ENCODE results near the gene LBHD2.

LBHD2 gene

DNA sequence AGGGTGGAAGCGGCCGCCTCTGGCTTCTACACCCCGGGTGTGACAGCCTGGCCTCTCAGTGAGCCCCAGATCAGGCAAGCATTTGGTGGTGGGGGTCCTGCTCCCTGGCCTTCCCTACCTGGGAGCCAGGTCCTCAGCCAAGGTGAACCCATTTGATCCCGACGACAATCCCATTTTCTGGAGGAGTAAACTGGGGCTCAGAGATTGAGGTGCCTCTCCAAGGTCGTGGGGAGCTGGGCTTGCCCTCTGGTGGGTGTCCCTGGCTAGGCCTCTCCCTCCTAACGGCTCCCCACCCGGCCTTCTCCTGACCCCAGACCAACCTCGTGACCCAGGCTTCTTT, 7.8 kb downstream of the LBHD2 start:
- no peak for DNase-seq

GRCh38 chr14:103093856-103094405, 9.9 kb downstream of the LBHD2 start:
- DNase-seq: no peak

DNA sequence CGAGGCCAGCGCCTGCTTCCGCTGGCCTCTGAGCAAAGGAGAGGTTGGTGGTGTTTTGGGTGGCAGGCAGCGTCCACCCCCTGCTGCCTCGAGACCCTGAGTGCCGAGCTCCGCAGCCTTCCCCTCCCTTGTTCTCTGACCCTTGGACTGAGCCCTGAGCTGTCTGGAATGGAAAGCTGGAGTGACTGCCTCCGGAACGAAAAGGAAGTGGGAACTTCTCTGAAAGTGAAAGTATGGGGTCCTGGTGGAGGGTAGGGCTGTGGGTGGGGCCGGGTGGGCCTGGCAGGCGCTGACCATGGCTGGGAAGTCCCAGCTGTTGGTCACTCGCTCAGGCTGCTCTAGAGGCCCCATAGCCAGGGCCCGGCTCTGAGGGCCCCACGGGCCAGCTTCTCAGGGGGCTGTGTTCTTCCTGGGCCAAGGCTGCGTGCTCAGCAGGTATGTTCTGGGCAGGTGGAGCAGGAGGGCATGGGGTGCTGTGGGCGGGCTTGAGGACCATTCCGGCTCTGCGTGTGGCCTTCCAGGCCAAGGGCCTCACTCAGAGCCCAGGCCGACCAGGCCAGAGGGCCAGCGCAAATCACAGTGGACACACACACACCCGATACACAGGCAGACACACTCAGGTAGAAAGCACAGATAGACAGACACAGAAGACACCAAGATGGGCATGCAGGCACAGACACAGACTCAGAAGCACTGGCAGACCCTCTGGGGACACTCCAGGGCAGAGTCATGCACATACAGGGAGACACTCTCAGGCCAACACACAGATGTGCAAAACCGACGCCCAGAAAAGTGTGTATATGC, 10.6 kb downstream of the LBHD2 start, which contains the start of gene EXOC3L4:
Gene EXOC3L4 (plus strand): TSS at position 320 of the 804 bp plus-strand sequence. CDS start 5,495 bp downstream, outside the sequence.
- DNase-seq: no peak

GRCh38 chr14:103095210-103095778, 11.3 kb downstream of the LBHD2 start:
- DNase-seq: no peak

- no peak for DNase-seq
Observed at GRCh38 chr14:103096387-103096786, 12.4 kb downstream of the LBHD2 start.

GRCh38 chr14:103097244-103097993, 13.4 kb downstream of the LBHD2 start:
- DNase-seq: no peak

- no peak for DNase-seq
Observed at GRCh38 chr14:103097994-103098957, 14.3 kb downstream of the LBHD2 start.

- no peak for DNase-seq
Observed at GRCh38 chr14:103099081-103099732, 15.2 kb downstream of the LBHD2 start.

GRCh38 chr14:103099733-103100280, 15.8 kb downstream of the LBHD2 start:
- DNase-seq: no peak

- no peak for DNase-seq
Observed at GRCh38 chr14:103100281-103101121, 16.5 kb downstream of the LBHD2 start.

DNA sequence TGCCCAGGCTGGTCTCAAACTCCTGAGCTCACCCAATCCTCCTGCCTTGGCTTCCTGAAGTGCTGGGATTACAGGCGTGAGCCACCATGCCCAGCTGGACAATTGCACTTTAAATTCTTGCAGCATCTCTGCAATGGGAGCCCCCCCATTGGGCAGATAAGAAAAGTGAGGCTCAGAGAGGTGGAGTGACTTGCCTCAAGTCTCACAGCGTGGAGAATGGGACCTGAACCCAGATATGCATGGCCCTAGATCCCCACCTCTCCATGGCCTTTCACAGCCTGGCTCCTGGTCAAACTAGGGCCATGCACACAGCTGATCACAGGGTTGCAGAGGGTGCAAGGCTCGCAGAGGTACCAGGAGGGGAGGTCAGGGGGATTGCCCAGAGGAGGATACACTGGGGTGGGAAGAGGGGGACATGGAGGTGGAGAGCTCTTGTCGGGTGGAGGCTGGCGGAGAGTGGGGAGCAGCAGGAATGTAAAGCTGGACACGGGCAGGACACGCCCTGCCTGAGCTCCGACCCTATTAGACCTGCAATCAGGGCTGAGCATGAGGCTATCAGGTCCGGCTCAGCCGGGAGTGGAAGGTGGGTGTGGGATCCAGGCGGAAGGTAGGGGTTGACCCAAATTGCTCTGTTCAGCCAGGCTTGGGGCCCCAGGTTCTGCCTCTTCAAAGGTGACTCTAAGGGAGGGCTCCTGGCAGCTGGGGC, 17.4 kb downstream of the LBHD2 start:
- DNase-seq: no peak

GRCh38 chr14:103101963-103102688, 18.1 kb downstream of the LBHD2 start:
- DNase-seq: no peak

DNA sequence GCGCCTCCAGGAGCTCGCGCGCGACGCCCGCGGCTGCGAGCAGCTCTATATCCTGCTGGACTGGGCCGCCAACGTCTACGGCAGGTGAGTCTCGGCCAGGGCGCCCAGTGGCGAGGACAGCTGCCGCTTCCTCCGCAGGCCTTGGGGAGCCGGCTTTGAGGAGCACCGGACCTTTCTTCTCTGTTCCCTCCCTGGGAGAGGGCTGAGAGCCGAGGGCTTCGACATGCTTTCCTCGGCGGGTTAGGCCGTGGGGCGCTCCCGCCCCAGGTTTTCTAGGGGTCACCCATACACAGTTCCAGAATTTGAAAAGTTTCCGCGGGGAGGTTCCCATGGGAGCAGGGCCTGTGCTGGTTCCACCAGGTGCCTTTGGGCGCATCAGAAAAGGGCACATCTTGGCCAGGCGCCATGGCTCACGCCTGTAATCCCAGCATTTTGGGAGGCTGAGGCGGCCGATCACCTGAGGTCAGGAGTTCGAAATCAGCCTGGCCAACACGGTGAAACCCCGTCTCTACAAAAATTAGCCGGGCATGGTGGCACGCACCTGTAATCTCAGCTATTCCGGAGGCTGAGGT, 18.8 kb downstream of the LBHD2 start:
- DNase-seq: no peak

- no peak for DNase-seq
Observed at GRCh38 chr14:103103461-103104388, 19.7 kb downstream of the LBHD2 start.

GRCh38 chr14:103104389-103104653, 20.3 kb downstream of the LBHD2 start:
- no peak for DNase-seq

GRCh38 chr14:103104654-103105452, 20.8 kb downstream of the LBHD2 start:
- no peak for DNase-seq

GRCh38 chr14:103105580-103106150, 21.7 kb downstream of the LBHD2 start:
- no peak for DNase-seq
